KOPT-K1 (cell line): ENCODE results near the gene C12orf56.
A peak's percentile ranks its signal among the peaks of the same experiment; 100 is the strongest.
"Not testable (repeated sequence)": the region's sequence is repeated elsewhere in the genome, so short reads cannot be mapped to it uniquely, and the experiment has no call there.

Experiments used
- H3K27ac ChIP-seq: fragments of 200-600 bp; sonication (generic); 2 replicates; pipeline ENCODE4 v1.5.1; 2016; ENCODE audit warnings: antibody characterized with exemption, mild to moderate bottlenecking, low read depth, low read length; ENCODE audit not compliant: poor library complexity, severe bottlenecking
- H3K36me3 ChIP-seq: fragments of 200-600 bp; sonication (generic); 2 replicates; pipeline ENCODE4 v1.5.1; 2017; ENCODE audit warnings: antibody characterized with exemption, mild to moderate bottlenecking, low read length, moderate library complexity; ENCODE audit not compliant: insufficient read depth
- H3K9me3 ChIP-seq: fragments of 200-600 bp; sonication (generic); 2 replicates; pipeline ENCODE4 v1.5.1; 2017; ENCODE audit warnings: antibody characterized with exemption, low read length, mild to moderate bottlenecking; ENCODE audit not compliant: insufficient read depth, poor library complexity, severe bottlenecking

Gene C12orf56

GRCh38 chr12:64403707-64404469 is 13.3 kb upstream of the C12orf56 start, which contains the start of gene XPOT:
Gene XPOT, plus strand, starts transcription at chr12:64404392. Its CDS starts 5,644 bp downstream, at chr12:64410036.
- H3K36me3 ChIP-seq = peaks cover 7% of the 10 kb centered on the region; the same call in 1 of the 2 replicates
- H3K9me3 ChIP-seq = no peaks in the 10 kb centered on the region
- H3K27ac ChIP-seq = peak within 1 kb of the TSS; percentile 92

GRCh38 chr12:64402181-64402580 is 11.6 kb upstream of the C12orf56 start:
- no peaks in the 10 kb centered on the region for H3K36me3 ChIP-seq
- no peak overlapping the region for H3K27ac ChIP-seq
- no peaks in the 10 kb centered on the region for H3K9me3 ChIP-seq

GRCh38 chr12:64400041-64400440 is 9.5 kb upstream of the C12orf56 start:
- Histone ChIP-seq H3K9me3 (no peaks in the 10 kb centered on the region), H3K36me3 (no peaks in the 10 kb centered on the region), H3K27ac (no peak overlapping the region)

- H3K36me3 ChIP-seq = no peaks in the 10 kb centered on the region
- no peak overlapping the region for H3K27ac ChIP-seq
- H3K9me3 ChIP-seq = no peaks in the 10 kb centered on the region
These were observed 5.2 kb upstream of the C12orf56 start for GRCh38 chr12:64395739-64396138.

- Histone ChIP-seq H3K27ac (no peak overlapping the region), H3K9me3 (no peaks in the 10 kb centered on the region), H3K36me3 (no peaks in the 10 kb centered on the region)
These were observed 1.7 kb upstream of the C12orf56 start for GRCh38 chr12:64392221-64392620.

GRCh38 chr12:64389154-64389553 is 1.4 kb downstream of the C12orf56 start:
- Histone ChIP-seq H3K9me3 (no peaks in the 10 kb centered on the region), H3K36me3 (no peaks in the 10 kb centered on the region), H3K27ac (no peak overlapping the region)

- Histone ChIP-seq H3K9me3 (no peaks in the 10 kb centered on the region), H3K27ac (no peak overlapping the region), H3K36me3 (no peaks in the 10 kb centered on the region)
These were observed 3.3 kb downstream of the C12orf56 start for GRCh38 chr12:64387197-64387816.

GRCh38 chr12:64385468-64385867 is 5.1 kb downstream of the C12orf56 start:
- H3K27ac ChIP-seq = peak overlapping the region; percentile 34
- H3K36me3 ChIP-seq = no peaks in the 10 kb centered on the region
- peaks cover 11% of the 10 kb centered on the region for H3K9me3 ChIP-seq

- Histone ChIP-seq H3K9me3 (peaks cover 16% of the 10 kb centered on the region), H3K27ac (peak overlapping the region; percentile 34), H3K36me3 (no peaks in the 10 kb centered on the region)
These were observed 5.5 kb downstream of the C12orf56 start for GRCh38 chr12:64385019-64385418.

- H3K36me3 ChIP-seq = no peaks in the 10 kb centered on the region
- H3K27ac ChIP-seq = no peak overlapping the region
- H3K9me3 ChIP-seq = peaks cover 21% of the 10 kb centered on the region
These were observed 6.9 kb downstream of the C12orf56 start for GRCh38 chr12:64383675-64384074.

- no peaks in the 10 kb centered on the region for H3K36me3 ChIP-seq
- no peak overlapping the region for H3K27ac ChIP-seq
- H3K9me3 ChIP-seq = no peaks in the 10 kb centered on the region
These were observed 27.7 kb downstream of the C12orf56 start for GRCh38 chr12:64362721-64363305.

GRCh38 chr12:64361173-64361572 is 29.4 kb downstream of the C12orf56 start:
- H3K9me3 ChIP-seq, H3K27ac ChIP-seq, H3K36me3 ChIP-seq: not testable (repeated sequence)

- peaks cover 18% of the 10 kb centered on the region for H3K9me3 ChIP-seq
- not testable (repeated sequence) for H3K36me3 ChIP-seq
These were observed 34.3 kb downstream of the C12orf56 start for GRCh38 chr12:64356209-64356608.

GRCh38 chr12:64352181-64352580 is 38.4 kb downstream of the C12orf56 start:
- H3K27ac ChIP-seq = no peak overlapping the region
- no peaks in the 10 kb centered on the region for H3K36me3 ChIP-seq
- peaks cover 23% of the 10 kb centered on the region for H3K9me3 ChIP-seq

More at GRCh38 chr12:64356209-64356608, 34.3 kb downstream of the C12orf56 start:
- H3K27ac ChIP-seq = not testable (repeated sequence)

- Histone ChIP-seq H3K9me3 (peaks cover 19% of the 10 kb centered on the region), H3K36me3 (no peaks in the 10 kb centered on the region)
These were observed 39.3 kb downstream of the C12orf56 start for GRCh38 chr12:64351265-64351664.

More at GRCh38 chr12:64351265-64351664, 39.3 kb downstream of the C12orf56 start:
- no peak overlapping the region for H3K27ac ChIP-seq
